CD4-positive, alpha-beta T cell treated with Interleukin-2 at 100 ng/mL for 4 hours (primary cell): Measurements from ENCODE around the gene BCAS3.
"Not testable (repeated sequence)": the region's sequence is repeated elsewhere in the genome, so short reads cannot be mapped to it uniquely, and the experiment has no call there.

Source experiments
- DNase-seq: peaks from one replicate; pipeline ENCODE4 v3.0.0-alpha.2; 2020; ENCODE audit warnings: low spot score

Gene BCAS3

GRCh38 chr17:60677308-60678117 is at the start of gene BCAS3:
Gene BCAS3 (plus strand): TSS chr17:60677851.
- DNase-seq: peak; percentile 98

GRCh38 chr17:60628252-60628889 is 49.3 kb upstream of the BCAS3 start:
- DNase-seq: no peak

- DNase-seq: no peak
These were observed 48.5 kb upstream of the BCAS3 start for GRCh38 chr17:60629120-60629519.

GRCh38 chr17:60630352-60630751 is 47.3 kb upstream of the BCAS3 start:
- no peak for DNase-seq

- DNase-seq: no peak
These were observed 46.5 kb upstream of the BCAS3 start for GRCh38 chr17:60631119-60631518.

GRCh38 chr17:60637683-60638082 is 40.0 kb upstream of the BCAS3 start:
- DNase-seq: no peak

GRCh38 chr17:60639019-60639330 is 38.7 kb upstream of the BCAS3 start:
- no peak for DNase-seq

- DNase-seq: no peak
These were observed 37.1 kb upstream of the BCAS3 start for GRCh38 chr17:60640503-60640902.

GRCh38 chr17:60641126-60641525 is 36.5 kb upstream of the BCAS3 start:
- DNase-seq: no peak

- DNase-seq: peak; percentile 58
These were observed 35.8 kb upstream of the BCAS3 start for GRCh38 chr17:60641810-60642220.

- no peak for DNase-seq
These were observed 31.6 kb upstream of the BCAS3 start for GRCh38 chr17:60645918-60646523.

GRCh38 chr17:60646701-60647100 is 30.9 kb upstream of the BCAS3 start:
- no peak for DNase-seq

- DNase-seq: no peak
These were observed 29.9 kb upstream of the BCAS3 start for GRCh38 chr17:60647705-60648104.

GRCh38 chr17:60652454-60653247 is 25.0 kb upstream of the BCAS3 start:
- peak; percentile 10 for DNase-seq

GRCh38 chr17:60653569-60653968 is 24.1 kb upstream of the BCAS3 start:
- DNase-seq: no peak

- no peak for DNase-seq
These were observed 21.2 kb upstream of the BCAS3 start for GRCh38 chr17:60656499-60656898.

GRCh38 chr17:60659156-60659555 is 18.5 kb upstream of the BCAS3 start:
- no peak for DNase-seq

- no peak for DNase-seq
These were observed 16.2 kb upstream of the BCAS3 start for GRCh38 chr17:60661489-60661888.

- DNase-seq: no peak
These were observed 13.6 kb upstream of the BCAS3 start for GRCh38 chr17:60664022-60664421.

GRCh38 chr17:60665602-60666001 is 12.0 kb upstream of the BCAS3 start:
- no peak for DNase-seq

GRCh38 chr17:60668741-60669140 is 8.9 kb upstream of the BCAS3 start:
- not testable (repeated sequence) for DNase-seq

- no peak for DNase-seq
These were observed 6.2 kb upstream of the BCAS3 start for GRCh38 chr17:60671482-60671881.

- DNase-seq: not testable (repeated sequence)
These were observed 3.0 kb upstream of the BCAS3 start for GRCh38 chr17:60674637-60675036.
